Measurements from ENCODE around the gene MON1B.

MON1B gene

DNA sequence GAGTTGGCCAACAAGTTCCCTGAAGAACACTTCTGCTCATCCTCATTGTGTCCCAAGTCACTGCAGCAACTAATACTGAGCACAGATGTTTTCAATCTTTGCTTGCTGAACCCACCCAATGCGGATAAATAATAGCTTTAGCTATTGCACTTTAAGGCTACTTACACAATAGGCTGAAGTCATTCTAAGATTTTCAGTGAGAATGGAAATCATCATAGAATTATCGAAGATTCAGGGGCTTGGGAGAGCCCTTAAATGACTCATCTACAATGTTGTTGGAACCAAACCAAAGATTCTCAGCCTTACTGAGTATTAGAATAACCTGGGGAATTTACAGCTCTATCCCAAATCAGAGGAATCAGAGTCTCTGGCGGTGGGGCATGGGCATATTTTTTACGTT, 59.4 kb downstream of the MON1B start:
- DNase-seq, result no peak

Data from activated gamma-delta T cell (primary cell).